B cell (primary cell): ENCODE measurements around the gene PDZD8. TPM values are rescaled to one million over a fixed set of nuclear protein-coding genes. Genes with fewer than 3 reads are reported as not detected.

ENCODE experiments used
- ATAC-seq: fragments of 200-7000 bp; cut with Tn5 transposase; one replicate; pipeline ENCODE4 v1.10.0; 2021; ENCODE audit warnings: low read depth, mild to moderate bottlenecking, moderate number of reproducible peaks, moderate library complexity
- CTCF ChIA-PET: fragments of 350-600 bp; sonication (Branson Sonifier 250); formaldehyde crosslinking; loops from one replicate; lab custom pipeline; 2021; ENCODE audit warnings: antibody characterized with exemption, inconsistent platforms; lab: Charles Lee
- POLR2A ChIA-PET: fragments of 350-600 bp; sonication (Branson Sonifier 250); formaldehyde crosslinking; loops from one replicate; lab custom pipeline; 2021; ENCODE audit warnings: antibody characterized with exemption; lab: Charles Lee
- DNase-seq: peaks from one replicate; pipeline ENCODE4 v3.0.0; 2013
- H2AFZ ChIP-seq: 2 replicates; pipeline ENCODE4 v1.6.1; 2012; ENCODE audit warnings: mild to moderate bottlenecking, low read depth, low read length; ENCODE audit not compliant: insufficient read depth, poor library complexity, severe bottlenecking
- H3K27ac ChIP-seq, 2 donors: 1 replicate in 1 of 2; 2 replicates in 1 of 2; pipeline ENCODE4 v1.5.1; 2012 to 2013; ENCODE audit warnings: low read length in 2 of 2, mild to moderate bottlenecking in 2 of 2, moderate library complexity in 1 of 2
- H3K27me3 ChIP-seq, 4 experiments: fragments of 200-600 bp in 1 of 4; sonication (generic) in 1 of 4; replicated peaks in 1 of 4; 1 replicate in 2 of 4; 2 replicates in 2 of 4; pipeline versions ENCODE4 v1.6.1 to v1.7.0; 2013 to 2016; ENCODE audit warnings: low read length in 3 of 4, mild to moderate bottlenecking in 2 of 4, mixed read lengths in 1 of 4, moderate library complexity in 1 of 4; ENCODE audit not compliant: insufficient read depth in 4 of 4, control insufficient read depth in 3 of 4; ENCODE audit errors: control extremely low read depth in 1 of 4
- H3K36me3 ChIP-seq, 2 experiments: replicated peaks in 1 of 2; 1 replicate in 1 of 2; 2 replicates in 1 of 2; pipeline versions ENCODE4 v1.6.1 to v1.7.1; 2013; ENCODE audit warnings: low read length in 1 of 2; ENCODE audit not compliant: insufficient read depth in 2 of 2, control insufficient read depth in 1 of 2; ENCODE audit errors: control extremely low read depth in 1 of 2, extremely low read depth in 1 of 2
- H3K4me1 ChIP-seq, 2 donors: fragments of 200-600 bp in 1 of 2; sonication (generic) in 1 of 2; 1 replicate in 1 of 2; 2 replicates in 1 of 2; pipeline versions ENCODE4 v1.5.1 to v1.6.1; 2013 to 2017; ENCODE audit warnings: low read length in 2 of 2; ENCODE audit not compliant: control insufficient read depth in 2 of 2, insufficient read depth in 2 of 2
- H3K4me2 ChIP-seq: replicated peaks from 2 replicates; pipeline ENCODE3; 2012; ENCODE audit warnings: mild to moderate bottlenecking, low read depth, low read length; ENCODE audit not compliant: poor library complexity, severe bottlenecking
- H3K4me3 ChIP-seq, 5 experiments: fragments of 200-600 bp in 1 of 5; sonication (generic) in 1 of 5; 1 replicate in 3 of 5; 2 replicates in 2 of 5; pipeline versions ENCODE4 v1.5.1 to v1.7.0; 2011 to 2016; ENCODE audit warnings: low read length in 4 of 5, mild to moderate bottlenecking in 4 of 5, low read depth in 2 of 5, control low read depth in 1 of 5, moderate library complexity in 1 of 5; ENCODE audit not compliant: insufficient read depth in 1 of 5; ENCODE audit errors: control extremely low read depth in 1 of 5, extremely low read depth in 1 of 5
- H3K79me2 ChIP-seq: fragments of 200-600 bp; sonication (generic); one replicate; pipeline ENCODE4 v1.6.0; 2016; ENCODE audit warnings: low read length; ENCODE audit not compliant: control insufficient read depth, insufficient read depth
- H3K9ac ChIP-seq: fragments of 200-600 bp; sonication (generic); 2 replicates; pipeline ENCODE4 v1.6.1; 2017; ENCODE audit warnings: mild to moderate bottlenecking, low read length, moderate library complexity
- H3K9me3 ChIP-seq, 3 donors: one replicate each; pipeline versions ENCODE4 v1.6.1 to v1.7.1; 2013; ENCODE audit warnings: low read length in 2 of 3; ENCODE audit not compliant: control insufficient read depth in 2 of 3, insufficient read depth in 1 of 3; ENCODE audit errors: control extremely low read depth in 1 of 3
- H4K20me1 ChIP-seq: 2 replicates; pipeline ENCODE4 v1.6.0; 2012; ENCODE audit warnings: mild to moderate bottlenecking, low read length; ENCODE audit not compliant: insufficient read depth, control insufficient read depth, poor library complexity, severe bottlenecking
- H3K27ac Mint-ChIP-seq: one replicate; pipeline ENCODE4 v1.8.0; 2021; ENCODE audit warnings: mixed read lengths
- H3K27me3 Mint-ChIP-seq: one replicate; pipeline ENCODE4 v1.8.0; 2021; ENCODE audit warnings: mixed read lengths
- H3K4me1 Mint-ChIP-seq: one replicate; pipeline ENCODE4 v1.8.0; 2021; ENCODE audit warnings: mixed read lengths
- H3K4me3 Mint-ChIP-seq: one replicate; pipeline ENCODE4 v1.8.0; 2021; ENCODE audit warnings: mixed read lengths
- H3K9me3 Mint-ChIP-seq: one replicate; pipeline ENCODE4 v1.8.0; 2022; ENCODE audit warnings: mixed read lengths; ENCODE audit not compliant: insufficient read depth
- EZH2 ChIP-seq: IDR thresholded peaks from 2 replicates; pipeline ENCODE4 v1.6.1; 2012; ENCODE audit warnings: borderline replicate concordance, low read depth, mild to moderate bottlenecking, moderate library complexity, low read length; ENCODE audit not compliant: insufficient read depth, poor library complexity, severe bottlenecking
- WGBS: methylation state at CpG from one replicate; pipeline ENCODE4 v1.1.5; 2013; ENCODE audit warnings: missing lambda C conversion rate; ENCODE audit not compliant: insufficient coverage; 5-methylcytosine and 5-hydroxymethylcytosine counted together
- intact Hi-C: fragments of 100-400 bp; cut with micrococcal nuclease; formaldehyde crosslinking; loops from one replicate; pipeline ENCODE4 v1.10.0; 2022
- polyA plus RNA-seq: library from polyadenylated mRNA; depleted of rRNA; stranded (reverse); fragments of >200 nt; gene quantifications from 2 replicates; pipeline ENCODE4 v1.2.3, GENCODE V29; 2012
- total RNA-seq, 2 donors: library from RNA; stranded (reverse); fragments of 120-200 nt in 1 of 2; gene quantifications; 1 replicate in 1 of 2; 2 replicates in 1 of 2; pipeline versions ENCODE4 v1.2.3 to v1.2.4, GENCODE V29; 2013 to 2022
- TF ChIP-seq, protein P1 (sequence below): fragments of 200-600 bp; IDR thresholded peaks from one replicate; pipeline ENCODE4 v1.8.0; 2022; ENCODE audit warnings: antibody characterized with exemption, mild to moderate bottlenecking

PDZD8 gene
- total and polyA plus RNA-seq, 2 donors (not counting 1 experiment from before 2014, with no cell fraction given): 4.9 to 13.2 TPM

DNA sequence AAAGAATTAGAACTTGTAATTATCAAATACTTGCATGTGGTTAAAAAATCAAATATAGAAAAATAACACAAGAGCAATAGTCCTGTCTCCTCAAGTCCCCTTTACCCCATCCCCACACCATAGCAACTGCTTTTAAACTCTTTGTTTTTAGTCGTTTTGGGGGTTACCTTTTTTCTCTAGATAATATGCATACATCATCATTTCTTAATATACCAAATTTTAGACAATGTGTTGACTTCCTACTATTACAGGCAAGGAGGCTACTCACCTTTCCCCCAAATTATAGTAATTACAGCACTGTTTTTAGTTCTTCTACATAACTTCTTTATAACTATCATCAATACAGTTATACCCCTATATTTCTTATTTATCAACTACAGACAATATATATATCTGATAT is 77.0 kb downstream of the PDZD8 start:
- H3K4me1 Mint-ChIP-seq: no peaks in the 10 kb centered on the region
- ChIA-PET CTCF (interaction anchor here (1.7 kb wide), 1 partner anchor 22 kb away, joined by 4 read pairs; no protein-coding TSS in a partner anchor), POLR2A (no interaction called here)
- no peak for TF ChIP-seq EZH2
- TF ChIP-seq, protein P1, sequence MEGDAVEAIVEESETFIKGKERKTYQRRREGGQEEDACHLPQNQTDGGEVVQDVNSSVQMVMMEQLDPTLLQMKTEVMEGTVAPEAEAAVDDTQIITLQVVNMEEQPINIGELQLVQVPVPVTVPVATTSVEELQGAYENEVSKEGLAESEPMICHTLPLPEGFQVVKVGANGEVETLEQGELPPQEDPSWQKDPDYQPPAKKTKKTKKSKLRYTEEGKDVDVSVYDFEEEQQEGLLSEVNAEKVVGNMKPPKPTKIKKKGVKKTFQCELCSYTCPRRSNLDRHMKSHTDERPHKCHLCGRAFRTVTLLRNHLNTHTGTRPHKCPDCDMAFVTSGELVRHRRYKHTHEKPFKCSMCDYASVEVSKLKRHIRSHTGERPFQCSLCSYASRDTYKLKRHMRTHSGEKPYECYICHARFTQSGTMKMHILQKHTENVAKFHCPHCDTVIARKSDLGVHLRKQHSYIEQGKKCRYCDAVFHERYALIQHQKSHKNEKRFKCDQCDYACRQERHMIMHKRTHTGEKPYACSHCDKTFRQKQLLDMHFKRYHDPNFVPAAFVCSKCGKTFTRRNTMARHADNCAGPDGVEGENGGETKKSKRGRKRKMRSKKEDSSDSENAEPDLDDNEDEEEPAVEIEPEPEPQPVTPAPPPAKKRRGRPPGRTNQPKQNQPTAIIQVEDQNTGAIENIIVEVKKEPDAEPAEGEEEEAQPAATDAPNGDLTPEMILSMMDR: no peak
- Histone ChIP-seq H3K4me1 (no peaks in the 10 kb centered on the region), H3K27me3 (no peaks in the 10 kb centered on the region), H3K36me3 (peaks cover 0 to 4% of the 10 kb centered on the region in 2 experiments), H3K79me2 (peaks cover 5% of the 10 kb centered on the region), H3K4me2 (no peak overlapping the region), H3K9me3 (peaks cover 1 to 4% (median 3%) of the 10 kb centered on the region in 3 donors), H3K27ac (no peak overlapping the region), H3K4me3 (no peak overlapping the region), H2AFZ (no peak overlapping the region), H4K20me1 (peaks cover 10% of the 10 kb centered on the region), H3K9ac (no peak overlapping the region)
- no peaks in the 10 kb centered on the region for H3K27me3 Mint-ChIP-seq
- H3K9me3 Mint-ChIP-seq: peaks cover 9% of the 10 kb centered on the region
- DNase-seq: no peak
- no peak for ATAC-seq
- H3K4me3 Mint-ChIP-seq: no peak overlapping the region
- WGBS: no CpG with 5 or more reads among the region's 1 CpG
- no peak overlapping the region for H3K27ac Mint-ChIP-seq
- intact Hi-C loops: no loop called here

DNA sequence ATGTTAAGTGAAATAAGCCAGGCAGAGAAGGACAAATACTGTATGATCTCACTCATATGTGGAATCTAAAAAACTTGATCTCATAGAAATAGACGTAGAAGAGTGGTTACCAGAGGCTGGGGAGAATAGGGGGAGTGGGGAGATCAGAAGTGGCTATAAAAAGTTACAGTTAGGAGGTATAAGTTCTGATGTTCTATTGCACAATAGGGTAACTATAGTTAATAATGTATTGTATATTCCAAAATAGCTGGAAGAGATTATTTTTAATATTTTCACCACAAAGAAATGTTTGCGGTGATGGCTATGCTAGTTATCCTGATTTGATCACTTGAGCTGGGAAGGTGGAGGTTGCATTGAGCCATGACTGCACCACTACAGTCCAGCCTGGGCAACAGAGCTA is 80.5 kb downstream of the PDZD8 start:
- H3K27ac Mint-ChIP-seq: no peak overlapping the region
- no peaks in the 10 kb centered on the region for H3K27me3 Mint-ChIP-seq
- Histone ChIP-seq H3K9me3 (peaks cover 0 to 1% (median 0%) of the 10 kb centered on the region in 3 donors), H3K9ac (no peak overlapping the region), H3K4me2 (no peak overlapping the region), H3K4me3 (no peak overlapping the region), H4K20me1 (peaks cover 10% of the 10 kb centered on the region), H3K79me2 (peaks cover 5% of the 10 kb centered on the region), H3K36me3 (peaks cover 0 to 3% of the 10 kb centered on the region in 2 experiments), H3K27ac (no peak overlapping the region), H3K4me1 (no peaks in the 10 kb centered on the region), H3K27me3 (no peaks in the 10 kb centered on the region), H2AFZ (no peak overlapping the region)
- ATAC-seq: no peak
- H3K4me3 Mint-ChIP-seq: no peak overlapping the region
- intact Hi-C loops: no loop called here
- ChIA-PET POLR2A (no interaction called here), CTCF (interaction anchor here (0.7 to 1.5 kb wide), 3 partner anchors 8 to 1661 kb away, joined by 3 to 4 read pairs (median 3); no protein-coding TSS in a partner anchor)
- H3K4me1 Mint-ChIP-seq: no peaks in the 10 kb centered on the region
- TF ChIP-seq, protein P1: no peak
- TF ChIP-seq EZH2: no peak
- 82% methylated on average over 2 of the region's 2 CpGs for WGBS
- no peak for DNase-seq
- H3K9me3 Mint-ChIP-seq: peaks cover under 1% of the 10 kb centered on the region
